Measurements from ENCODE around the gene FSIP1.

Gene FSIP1

DNA sequence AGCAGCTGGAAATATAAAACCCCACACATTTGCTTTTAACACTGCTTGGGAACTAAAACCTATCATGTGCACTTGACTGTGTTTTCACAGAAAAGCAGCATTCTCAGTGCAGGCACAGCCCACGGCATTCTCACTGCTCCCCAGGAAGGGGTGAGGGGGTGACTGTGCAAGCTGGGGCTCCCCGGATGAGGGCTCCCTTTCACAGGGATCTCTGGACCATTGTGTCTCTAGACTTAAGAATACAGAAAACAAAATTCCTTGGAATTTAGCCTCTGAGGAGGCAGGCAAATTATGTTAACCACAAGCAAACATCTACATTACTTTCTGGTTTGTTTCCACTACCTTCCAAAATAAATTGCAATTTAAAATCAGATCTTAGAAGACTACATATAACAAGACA, 100.3 kb downstream of the FSIP1 start:
- H3K4me2 ChIP-seq (ENCODE audit: low read length), result no peak overlapping the region
- H3K27me3 ChIP-seq (ENCODE audit: control insufficient read depth, low read length), result peaks cover 9% of the 10 kb centered on the region
- no peaks in the 10 kb centered on the region for H4K20me1 ChIP-seq (ENCODE audit: control insufficient read depth, insufficient read depth, low read depth, low read length)
- H3K4me3 ChIP-seq (ENCODE audit: low read length), result no peak overlapping the region
- H3F3A ChIP-seq (ENCODE audit: control insufficient read depth, insufficient read depth), result no peaks in the 10 kb centered on the region
- H3K79me2 ChIP-seq (ENCODE audit: control insufficient read depth, low read length), result no peaks in the 10 kb centered on the region
- no peaks in the 10 kb centered on the region for H3K4me1 ChIP-seq (ENCODE audit: control insufficient read depth, low read length)
- H3K27ac ChIP-seq (ENCODE audit: low read depth, low read length), result no peak overlapping the region
- no peaks in the 10 kb centered on the region for H3K9me2 ChIP-seq (replicated peaks; ENCODE audit: control insufficient read depth, low read length)
- H3K9me3 ChIP-seq (ENCODE audit: control insufficient read depth, insufficient read depth, low read length), result no peaks in the 10 kb centered on the region
- TF ChIP-seq, protein P1, sequence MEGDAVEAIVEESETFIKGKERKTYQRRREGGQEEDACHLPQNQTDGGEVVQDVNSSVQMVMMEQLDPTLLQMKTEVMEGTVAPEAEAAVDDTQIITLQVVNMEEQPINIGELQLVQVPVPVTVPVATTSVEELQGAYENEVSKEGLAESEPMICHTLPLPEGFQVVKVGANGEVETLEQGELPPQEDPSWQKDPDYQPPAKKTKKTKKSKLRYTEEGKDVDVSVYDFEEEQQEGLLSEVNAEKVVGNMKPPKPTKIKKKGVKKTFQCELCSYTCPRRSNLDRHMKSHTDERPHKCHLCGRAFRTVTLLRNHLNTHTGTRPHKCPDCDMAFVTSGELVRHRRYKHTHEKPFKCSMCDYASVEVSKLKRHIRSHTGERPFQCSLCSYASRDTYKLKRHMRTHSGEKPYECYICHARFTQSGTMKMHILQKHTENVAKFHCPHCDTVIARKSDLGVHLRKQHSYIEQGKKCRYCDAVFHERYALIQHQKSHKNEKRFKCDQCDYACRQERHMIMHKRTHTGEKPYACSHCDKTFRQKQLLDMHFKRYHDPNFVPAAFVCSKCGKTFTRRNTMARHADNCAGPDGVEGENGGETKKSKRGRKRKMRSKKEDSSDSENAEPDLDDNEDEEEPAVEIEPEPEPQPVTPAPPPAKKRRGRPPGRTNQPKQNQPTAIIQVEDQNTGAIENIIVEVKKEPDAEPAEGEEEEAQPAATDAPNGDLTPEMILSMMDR (IDR thresholded peaks at IDR 0.05; ENCODE audit: low read depth, low read length, poor library complexity, severe bottlenecking), result no peak
- TF ChIP-seq EZH2phosphoT487 (IDR thresholded peaks at IDR 0.05; ENCODE audit: borderline replicate concordance, low read length), result no peak
- H3K36me3 ChIP-seq (ENCODE audit: control insufficient read depth, low read length), result no peaks in the 10 kb centered on the region

DNA sequence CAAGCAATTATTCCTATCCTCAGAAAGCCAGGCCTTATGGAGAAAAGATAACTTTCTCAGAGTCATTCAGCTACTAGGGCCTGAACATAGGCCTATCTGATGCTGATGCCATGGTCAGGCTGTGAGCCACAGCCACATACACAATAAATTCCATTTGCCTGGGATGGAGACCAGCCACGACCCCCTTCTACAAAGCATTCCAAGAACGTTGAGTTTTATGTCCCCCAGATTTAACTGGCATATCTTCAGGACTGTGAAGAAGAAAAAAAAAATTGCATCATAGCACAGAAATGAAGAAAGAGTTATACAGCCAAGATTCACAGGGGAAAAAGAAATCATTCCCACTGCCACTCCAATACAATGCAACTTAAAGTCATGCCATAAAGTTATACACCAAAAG, 101.8 kb downstream of the FSIP1 start:
- Histone ChIP-seq H3F3A (ENCODE audit: control insufficient read depth, insufficient read depth) (no peaks in the 10 kb centered on the region), H4K20me1 (ENCODE audit: control insufficient read depth, insufficient read depth, low read depth, low read length) (no peaks in the 10 kb centered on the region), H3K27ac (ENCODE audit: low read depth, low read length) (no peak overlapping the region), H3K4me2 (ENCODE audit: low read length) (no peak overlapping the region), H3K9me3 (ENCODE audit: control insufficient read depth, insufficient read depth, low read length) (no peaks in the 10 kb centered on the region), H3K27me3 (ENCODE audit: control insufficient read depth, low read length) (peaks cover 9% of the 10 kb centered on the region), H3K4me3 (ENCODE audit: low read length) (no peak overlapping the region), H3K9me2 (replicated peaks; ENCODE audit: control insufficient read depth, low read length) (no peaks in the 10 kb centered on the region), H3K36me3 (ENCODE audit: control insufficient read depth, low read length) (no peaks in the 10 kb centered on the region), H3K4me1 (ENCODE audit: control insufficient read depth, low read length) (no peaks in the 10 kb centered on the region), H3K79me2 (ENCODE audit: control insufficient read depth, low read length) (no peaks in the 10 kb centered on the region)
- TF ChIP-seq, protein P1 (IDR thresholded peaks at IDR 0.05; ENCODE audit: low read depth, low read length, poor library complexity, severe bottlenecking), result no peak
- TF ChIP-seq EZH2phosphoT487 (IDR thresholded peaks at IDR 0.05; ENCODE audit: borderline replicate concordance, low read length), result no peak

DNA sequence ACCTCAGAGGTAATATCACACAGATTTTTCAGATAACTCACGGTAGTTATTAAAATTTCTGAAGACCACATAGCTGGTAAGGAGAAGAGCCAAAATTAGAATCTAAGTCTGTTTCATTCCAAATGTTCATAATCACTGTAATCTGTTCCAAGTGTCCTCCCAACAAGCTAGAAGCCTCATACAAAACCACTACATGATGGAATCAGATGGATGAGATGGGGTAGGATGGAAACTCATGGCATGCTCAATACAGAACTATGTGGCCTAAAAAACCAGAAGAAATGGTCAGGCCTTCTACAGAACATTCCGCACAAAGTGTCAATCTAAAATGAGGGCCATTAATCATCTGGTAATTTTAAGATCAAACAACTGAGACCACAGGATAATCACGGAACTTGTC, 110.0 kb downstream of the FSIP1 start:
- Histone ChIP-seq H3K27ac (ENCODE audit: low read depth, low read length) (no peak overlapping the region), H3K4me3 (ENCODE audit: low read length) (no peak overlapping the region), H4K20me1 (ENCODE audit: control insufficient read depth, insufficient read depth, low read depth, low read length) (no peaks in the 10 kb centered on the region), H3K4me2 (ENCODE audit: low read length) (no peak overlapping the region), H3K27me3 (ENCODE audit: control insufficient read depth, low read length) (no peaks in the 10 kb centered on the region), H3K36me3 (ENCODE audit: control insufficient read depth, low read length) (no peaks in the 10 kb centered on the region), H3F3A (ENCODE audit: control insufficient read depth, insufficient read depth) (no peaks in the 10 kb centered on the region), H3K9me3 (ENCODE audit: control insufficient read depth, insufficient read depth, low read length) (no peaks in the 10 kb centered on the region), H3K4me1 (ENCODE audit: control insufficient read depth, low read length) (no peaks in the 10 kb centered on the region), H3K9me2 (replicated peaks; ENCODE audit: control insufficient read depth, low read length) (no peaks in the 10 kb centered on the region), H3K79me2 (ENCODE audit: control insufficient read depth, low read length) (no peaks in the 10 kb centered on the region)
- TF ChIP-seq, protein P1 (IDR thresholded peaks at IDR 0.05; ENCODE audit: low read depth, low read length, poor library complexity, severe bottlenecking), result no peak
- TF ChIP-seq EZH2phosphoT487 (IDR thresholded peaks at IDR 0.05; ENCODE audit: borderline replicate concordance, low read length), result no peak

DNA sequence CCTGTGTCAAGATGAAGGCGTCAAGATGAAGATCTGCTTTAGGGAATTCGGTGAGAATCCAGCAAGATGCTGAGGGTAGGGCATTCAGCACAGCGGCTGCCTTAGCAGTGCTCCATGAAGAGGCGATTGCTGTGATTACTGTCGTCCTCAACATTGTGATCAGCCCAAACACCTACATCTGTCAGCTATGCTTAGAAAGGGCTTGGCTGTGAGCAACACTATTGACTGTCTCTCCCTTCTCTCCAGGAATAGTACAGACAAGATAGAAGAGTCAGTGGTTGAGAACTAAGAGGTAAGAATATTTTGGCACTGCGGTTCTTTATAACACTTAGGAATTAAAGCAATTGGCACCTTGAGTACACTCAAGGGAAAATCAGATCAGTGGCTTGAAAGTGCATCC, 110.5 kb downstream of the FSIP1 start:
- Histone ChIP-seq H3K79me2 (ENCODE audit: control insufficient read depth, low read length) (no peaks in the 10 kb centered on the region), H3K27me3 (ENCODE audit: control insufficient read depth, low read length) (no peaks in the 10 kb centered on the region), H4K20me1 (ENCODE audit: control insufficient read depth, insufficient read depth, low read depth, low read length) (no peaks in the 10 kb centered on the region), H3K4me2 (ENCODE audit: low read length) (no peak overlapping the region), H3K9me3 (ENCODE audit: control insufficient read depth, insufficient read depth, low read length) (no peaks in the 10 kb centered on the region), H3K4me3 (ENCODE audit: low read length) (no peak overlapping the region), H3F3A (ENCODE audit: control insufficient read depth, insufficient read depth) (no peaks in the 10 kb centered on the region), H3K36me3 (ENCODE audit: control insufficient read depth, low read length) (no peaks in the 10 kb centered on the region), H3K9me2 (replicated peaks; ENCODE audit: control insufficient read depth, low read length) (no peaks in the 10 kb centered on the region), H3K27ac (ENCODE audit: low read depth, low read length) (no peak overlapping the region), H3K4me1 (ENCODE audit: control insufficient read depth, low read length) (no peaks in the 10 kb centered on the region)
- no peak for TF ChIP-seq EZH2phosphoT487 (IDR thresholded peaks at IDR 0.05; ENCODE audit: borderline replicate concordance, low read length)
- TF ChIP-seq, protein P1 (IDR thresholded peaks at IDR 0.05; ENCODE audit: low read depth, low read length, poor library complexity, severe bottlenecking), result no peak

All from DOHH2 (cell line).